Stimulated activated CD4-positive, alpha-beta T cell treated with anti-CD3 and anti-CD28 coated beads, TNF-alpha, amount 100 ng/mL, for 48 hours (primary cell): ENCODE results near the gene TXNDC5.

Experiments
- DNase-seq, 3 donors: peaks; one replicate each; pipeline ENCODE4 v3.0.0-alpha.2; 2020; ENCODE audit warnings: low read depth in 3 of 3

Gene TXNDC5

DNA sequence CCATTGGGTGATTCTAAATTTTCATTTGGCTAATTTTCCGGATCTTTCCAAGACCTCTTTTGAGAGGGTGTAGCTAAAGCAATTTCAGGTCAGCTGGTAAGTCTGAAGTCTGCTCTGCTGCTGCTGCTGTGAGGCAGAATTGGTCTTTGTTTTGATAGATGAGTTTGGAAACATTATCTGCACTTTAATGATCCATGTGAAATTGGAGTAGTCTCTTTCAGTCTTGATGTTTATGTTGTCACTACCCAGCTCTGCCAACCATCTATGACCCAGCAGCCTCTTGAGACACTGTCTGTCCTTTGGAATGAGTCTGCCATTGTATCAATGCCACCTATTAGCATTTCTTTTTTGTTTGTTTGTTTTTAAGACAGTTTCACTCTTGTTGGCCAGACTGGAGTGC is 44.1 kb downstream of the TXNDC5 start:
- DNase-seq: no peak

DNA sequence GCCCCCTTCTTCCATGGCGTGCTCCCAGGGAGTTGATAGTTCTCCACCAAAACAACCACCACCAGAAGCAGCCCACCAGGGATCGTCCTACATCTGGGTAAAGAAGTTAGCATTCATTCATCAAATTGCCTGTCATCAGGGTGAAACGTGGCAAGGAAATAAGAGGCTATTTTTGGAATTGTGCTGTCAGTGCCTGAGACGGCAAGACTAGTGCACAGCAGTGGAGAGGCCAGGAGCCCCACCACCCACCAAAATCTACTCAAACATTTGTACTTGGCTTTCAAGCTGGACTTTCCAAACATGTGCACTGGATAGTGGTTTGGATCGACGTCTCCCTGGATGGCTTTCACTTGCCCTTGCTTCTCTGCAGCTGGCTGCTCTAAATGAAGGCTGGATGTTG is 44.8 kb downstream of the TXNDC5 start:
- DNase-seq: no peak

DNA sequence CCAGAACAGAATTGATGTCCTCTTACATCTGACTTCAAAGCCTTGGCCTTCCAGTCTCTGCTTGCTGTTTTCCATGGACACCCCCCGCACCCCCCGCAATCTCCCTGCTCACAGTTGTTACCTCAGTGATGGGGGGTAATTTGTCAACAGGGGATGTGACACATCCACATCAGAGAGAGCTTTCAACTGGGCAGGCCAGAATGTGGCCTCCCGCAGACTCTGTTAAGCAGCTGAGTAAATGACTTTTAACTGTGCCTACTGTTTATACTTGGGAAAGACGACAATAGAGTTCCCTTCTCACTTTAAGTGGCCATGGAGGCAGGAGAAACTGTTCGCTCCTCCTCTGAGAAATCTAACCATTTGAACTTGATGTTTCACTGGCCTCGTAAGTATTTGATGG is 51.0 kb downstream of the TXNDC5 start:
- DNase-seq: no peak

DNA sequence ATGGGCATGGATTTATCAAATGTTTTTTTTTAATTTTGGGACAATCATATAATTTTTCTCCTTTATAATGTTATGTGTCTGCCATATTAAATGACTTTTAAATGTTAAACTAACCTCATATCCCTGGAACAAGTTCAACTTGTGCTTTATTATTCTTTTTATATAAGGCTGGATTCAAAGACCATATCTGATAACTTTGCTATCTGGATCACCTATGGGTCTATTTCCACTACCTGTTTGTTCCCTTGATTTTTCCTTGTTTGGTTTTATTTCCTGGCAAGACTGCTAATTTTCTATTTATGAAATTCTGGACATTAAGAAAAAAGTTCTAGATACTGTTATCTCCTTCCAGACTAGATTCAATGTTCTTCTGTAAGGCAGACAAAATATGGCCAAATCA is 58.8 kb downstream of the TXNDC5 start:
- DNase-seq: no peak

DNA sequence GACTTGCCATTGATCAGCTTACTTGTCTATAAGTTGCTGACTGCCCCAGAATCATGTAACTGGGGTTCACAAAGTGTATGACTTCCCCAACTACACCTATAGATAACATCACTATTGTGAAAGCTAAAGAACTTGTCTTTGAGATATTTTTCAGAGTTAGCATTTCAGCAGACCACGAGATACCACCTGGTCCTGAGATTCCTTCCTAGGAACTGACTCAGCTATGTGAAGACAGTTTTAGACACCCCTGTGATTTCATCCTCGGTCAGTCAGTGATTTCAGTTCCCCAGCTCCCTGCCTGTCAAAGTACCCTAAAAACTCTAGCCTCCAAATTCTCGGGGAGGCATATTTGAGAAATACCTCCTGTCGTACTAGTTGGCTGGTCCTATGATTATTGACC is 62.4 kb downstream of the TXNDC5 start:
- DNase-seq: no peak

DNA sequence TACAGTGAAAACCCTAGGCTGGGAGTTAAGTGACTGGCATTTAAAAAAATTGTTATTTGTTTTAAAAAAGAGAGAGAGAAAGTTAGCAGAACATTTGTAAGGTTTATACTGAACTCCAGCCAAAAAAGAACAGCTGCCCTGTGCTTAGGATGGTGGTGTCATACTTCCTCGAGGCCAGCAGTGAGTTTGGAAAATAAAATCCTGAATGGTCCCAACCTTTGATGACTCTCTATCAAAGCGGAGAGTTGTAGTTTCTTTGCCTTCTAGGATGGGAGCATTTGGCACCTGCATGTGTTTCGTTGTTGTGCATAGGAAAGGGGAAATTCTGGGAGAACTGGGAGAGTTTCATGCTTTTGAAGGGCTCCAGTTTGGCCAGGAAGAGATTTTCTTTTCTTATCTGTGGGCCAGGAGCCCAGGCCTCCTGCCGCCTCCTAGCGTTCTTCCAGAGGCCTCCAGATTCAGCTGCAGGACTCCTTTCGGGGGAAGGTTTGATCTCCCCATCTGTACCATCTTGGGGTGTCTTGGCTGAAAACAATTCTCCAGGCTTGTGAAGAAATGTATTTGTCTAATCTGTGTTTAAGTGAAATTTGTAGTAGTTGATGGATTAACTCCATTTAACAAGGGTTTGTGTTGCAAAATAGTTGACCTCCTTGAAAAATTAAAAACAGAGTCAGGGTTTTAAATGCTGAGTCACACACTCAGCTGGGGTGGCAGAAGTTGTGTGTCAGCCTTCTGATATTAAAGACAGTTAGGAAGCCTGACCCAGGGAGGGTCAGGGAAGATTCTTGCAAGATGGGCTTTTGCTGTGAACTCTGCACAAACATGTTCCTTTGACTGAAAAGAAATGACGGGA is 63.4 kb downstream of the TXNDC5 start:
- no peak for DNase-seq

DNA sequence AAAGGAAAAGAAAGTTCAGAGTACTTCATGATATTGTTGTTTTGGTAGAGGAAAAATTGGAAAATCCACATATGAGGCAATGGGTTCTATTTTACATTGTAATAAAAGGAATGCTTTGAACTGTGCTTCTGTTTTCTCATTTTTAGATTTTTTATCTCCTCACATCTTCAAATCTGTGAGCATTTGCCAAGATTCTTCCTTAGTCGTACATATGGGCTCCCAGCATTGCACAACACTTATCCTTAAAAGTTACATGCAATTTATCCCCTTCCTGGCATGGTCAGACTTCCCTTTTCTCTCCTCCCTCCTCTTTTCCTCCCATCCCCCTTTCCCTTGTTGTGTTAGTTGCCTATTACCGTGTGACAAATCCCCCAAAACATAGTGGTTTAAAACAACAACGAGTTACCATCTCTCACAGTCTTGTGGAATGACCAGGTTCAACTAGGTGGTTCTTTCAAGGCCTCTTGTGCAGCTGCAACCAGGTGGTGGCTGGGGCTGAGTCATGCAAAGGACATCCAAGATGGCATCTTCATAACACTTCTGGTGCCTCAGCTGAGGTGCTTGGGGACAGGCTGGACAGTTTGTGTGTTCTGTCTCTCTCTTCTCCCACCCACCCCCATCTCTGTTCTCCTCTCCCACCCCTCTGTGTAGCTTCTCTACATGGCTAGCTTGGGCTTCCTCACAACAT is 68.7 kb downstream of the TXNDC5 start:
- DNase-seq: no peak

DNA sequence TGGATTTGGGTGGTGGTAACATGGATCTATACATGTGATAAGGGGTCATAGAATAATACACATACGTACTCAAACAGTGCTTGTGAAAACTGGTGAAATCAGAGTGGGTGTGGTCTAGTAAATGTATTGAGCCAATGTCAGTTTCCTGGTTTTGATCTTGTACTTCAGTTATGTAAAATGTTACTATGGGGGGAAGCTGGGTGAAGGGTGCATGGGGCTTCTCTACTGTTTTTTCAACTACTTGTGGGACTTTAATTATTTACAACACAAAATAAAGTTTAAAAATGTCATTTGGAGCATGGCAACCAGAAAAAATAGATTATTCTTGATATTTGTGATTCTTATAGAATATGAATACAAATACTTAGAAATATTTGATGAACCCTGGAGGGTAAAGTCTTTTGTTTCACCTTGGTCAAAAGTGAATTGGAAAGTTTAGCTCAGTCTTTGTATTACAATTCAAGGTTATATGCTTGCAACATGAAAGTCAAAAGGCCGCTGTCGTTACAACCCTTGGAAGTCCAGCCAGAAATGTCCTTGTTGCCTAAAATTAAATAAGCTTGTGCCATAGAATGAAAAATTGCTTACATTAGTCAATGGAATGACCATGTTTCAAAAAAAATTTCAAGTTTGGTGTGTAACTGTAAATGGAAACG is 74.1 kb downstream of the TXNDC5 start:
- DNase-seq: no peak

DNA sequence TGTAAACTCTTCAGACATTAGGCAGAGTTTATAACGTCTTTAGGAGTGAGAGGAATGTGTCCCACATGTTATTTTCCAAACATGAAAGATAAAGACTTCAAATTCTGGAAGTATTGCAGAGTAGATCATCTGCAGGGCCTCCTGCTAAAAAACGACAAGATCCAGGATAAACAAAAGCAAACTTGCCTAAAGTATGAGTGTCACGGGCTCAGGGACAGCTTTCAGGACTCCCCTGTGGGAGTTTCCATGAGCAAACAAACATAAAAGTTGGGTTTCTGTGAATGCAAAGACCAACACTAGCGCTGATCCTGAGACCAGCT is 76.9 kb downstream of the TXNDC5 start:
- DNase-seq: no peak

DNA sequence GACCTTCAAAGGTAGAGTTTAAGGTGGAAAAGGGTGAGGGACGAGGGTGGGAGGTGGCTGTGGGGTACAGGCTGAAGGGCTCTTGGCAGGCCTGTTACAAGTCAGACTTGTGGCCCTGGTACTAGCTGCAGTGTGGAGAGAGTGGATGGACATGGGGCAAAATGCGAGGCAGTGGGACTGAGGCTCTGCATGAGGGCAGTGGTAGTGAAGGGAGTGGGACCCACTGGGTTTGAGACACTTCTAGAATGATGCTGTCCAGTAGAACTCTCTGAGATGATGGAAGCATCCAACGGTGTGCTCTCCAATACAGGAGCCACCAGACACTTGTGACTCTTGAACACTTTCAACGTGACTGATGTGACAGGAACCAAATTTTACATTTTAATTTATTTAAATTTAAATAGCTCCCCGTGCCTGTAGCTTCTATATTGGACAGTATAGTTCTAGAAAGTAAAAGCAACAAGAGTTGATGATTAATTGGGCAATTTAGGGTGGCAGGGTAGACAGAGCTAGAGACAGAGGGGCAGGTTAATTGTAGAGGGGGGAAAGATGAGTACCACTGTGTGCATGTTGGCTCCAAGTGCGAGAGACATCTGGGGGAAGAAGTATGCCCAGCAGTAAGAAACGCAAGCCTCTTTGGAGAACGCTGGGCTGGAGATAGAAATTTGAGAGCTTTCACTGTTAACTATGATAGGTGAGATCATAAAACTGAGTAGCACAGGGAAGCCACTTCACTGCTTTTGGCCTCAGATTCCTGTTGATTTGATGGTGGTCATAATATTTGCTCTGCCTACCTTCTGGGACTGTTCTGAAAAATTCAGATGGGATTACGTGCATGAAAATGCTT is 77.5 kb downstream of the TXNDC5 start:
- DNase-seq: no peak
